ENCODE data around the gene NPLOC4.
A peak's percentile ranks its signal among the peaks of the same experiment; 100 is the strongest.

Gene NPLOC4

GRCh38 chr17:81666342-81667191, 29.7 kb upstream of the NPLOC4 start, which contains the start of the genes CCDC137 and OXLD1:
Gene CCDC137, plus strand, starts transcription at chr17:81666737. Its CDS starts 30 bp downstream, at chr17:81666767.
Gene OXLD1, minus strand, starts transcription at chr17:81666605. Its CDS starts 28 bp downstream, at chr17:81666577.
- TF ChIP-seq TAF1 (IDR thresholded peaks at IDR 0.05; ENCODE audit: borderline replicate concordance, insufficient read depth, low read length) (peak; percentile 98), POLR2AphosphoS5 (IDR thresholded peaks at IDR 0.05; ENCODE audit: low read depth, low read length) (peak; percentile 82; the same call in 1 of the 2 replicates), SIN3A (IDR thresholded peaks at IDR 0.05; ENCODE audit: borderline replicate concordance, insufficient read depth, low read length) (no peak; the same call in 1 of the 2 replicates), FOXP2 (optimal IDR thresholded peaks at IDR 0.05; ENCODE audit: borderline replicate concordance, extremely low read depth, extremely low read length, insufficient read depth) (peak; percentile 96)
- TF ChIP-seq, protein P1, sequence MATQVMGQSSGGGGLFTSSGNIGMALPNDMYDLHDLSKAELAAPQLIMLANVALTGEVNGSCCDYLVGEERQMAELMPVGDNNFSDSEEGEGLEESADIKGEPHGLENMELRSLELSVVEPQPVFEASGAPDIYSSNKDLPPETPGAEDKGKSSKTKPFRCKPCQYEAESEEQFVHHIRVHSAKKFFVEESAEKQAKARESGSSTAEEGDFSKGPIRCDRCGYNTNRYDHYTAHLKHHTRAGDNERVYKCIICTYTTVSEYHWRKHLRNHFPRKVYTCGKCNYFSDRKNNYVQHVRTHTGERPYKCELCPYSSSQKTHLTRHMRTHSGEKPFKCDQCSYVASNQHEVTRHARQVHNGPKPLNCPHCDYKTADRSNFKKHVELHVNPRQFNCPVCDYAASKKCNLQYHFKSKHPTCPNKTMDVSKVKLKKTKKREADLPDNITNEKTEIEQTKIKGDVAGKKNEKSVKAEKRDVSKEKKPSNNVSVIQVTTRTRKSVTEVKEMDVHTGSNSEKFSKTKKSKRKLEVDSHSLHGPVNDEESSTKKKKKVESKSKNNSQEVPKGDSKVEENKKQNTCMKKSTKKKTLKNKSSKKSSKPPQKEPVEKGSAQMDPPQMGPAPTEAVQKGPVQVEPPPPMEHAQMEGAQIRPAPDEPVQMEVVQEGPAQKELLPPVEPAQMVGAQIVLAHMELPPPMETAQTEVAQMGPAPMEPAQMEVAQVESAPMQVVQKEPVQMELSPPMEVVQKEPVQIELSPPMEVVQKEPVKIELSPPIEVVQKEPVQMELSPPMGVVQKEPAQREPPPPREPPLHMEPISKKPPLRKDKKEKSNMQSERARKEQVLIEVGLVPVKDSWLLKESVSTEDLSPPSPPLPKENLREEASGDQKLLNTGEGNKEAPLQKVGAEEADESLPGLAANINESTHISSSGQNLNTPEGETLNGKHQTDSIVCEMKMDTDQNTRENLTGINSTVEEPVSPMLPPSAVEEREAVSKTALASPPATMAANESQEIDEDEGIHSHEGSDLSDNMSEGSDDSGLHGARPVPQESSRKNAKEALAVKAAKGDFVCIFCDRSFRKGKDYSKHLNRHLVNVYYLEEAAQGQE (IDR thresholded peaks at IDR 0.05; ENCODE audit: insufficient read depth in 1 of 2, low read depth in 2 of 2, low read length in 2 of 2), result peak in 1 of 2 experiments; percentile 42; a peak in 1 of 4 replicates

DNA sequence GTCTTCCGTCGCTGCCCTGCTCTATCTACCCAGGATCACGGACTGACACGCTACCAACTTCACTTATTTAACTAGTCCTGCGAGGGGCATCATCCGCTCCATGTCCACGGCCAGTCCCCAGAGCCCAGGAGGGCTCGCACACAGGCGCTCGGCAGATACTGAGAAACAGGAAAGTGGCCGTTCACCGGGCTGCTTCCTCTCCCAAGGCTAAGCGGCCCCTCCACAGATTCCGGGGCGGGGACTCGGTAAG, 29.1 kb upstream of the NPLOC4 start:
- TF ChIP-seq TAF1 (IDR thresholded peaks at IDR 0.05; ENCODE audit: borderline replicate concordance, insufficient read depth, low read length) (no peak), FOXP2 (optimal IDR thresholded peaks at IDR 0.05; ENCODE audit: borderline replicate concordance, extremely low read depth, extremely low read length, insufficient read depth) (no peak), POLR2AphosphoS5 (IDR thresholded peaks at IDR 0.05; ENCODE audit: low read depth, low read length) (no peak), SIN3A (IDR thresholded peaks at IDR 0.05; ENCODE audit: borderline replicate concordance, insufficient read depth, low read length) (no peak)
- TF ChIP-seq, protein P1 (IDR thresholded peaks at IDR 0.05; ENCODE audit: insufficient read depth in 1 of 2, low read depth in 2 of 2, low read length in 2 of 2), result no peak

DNA sequence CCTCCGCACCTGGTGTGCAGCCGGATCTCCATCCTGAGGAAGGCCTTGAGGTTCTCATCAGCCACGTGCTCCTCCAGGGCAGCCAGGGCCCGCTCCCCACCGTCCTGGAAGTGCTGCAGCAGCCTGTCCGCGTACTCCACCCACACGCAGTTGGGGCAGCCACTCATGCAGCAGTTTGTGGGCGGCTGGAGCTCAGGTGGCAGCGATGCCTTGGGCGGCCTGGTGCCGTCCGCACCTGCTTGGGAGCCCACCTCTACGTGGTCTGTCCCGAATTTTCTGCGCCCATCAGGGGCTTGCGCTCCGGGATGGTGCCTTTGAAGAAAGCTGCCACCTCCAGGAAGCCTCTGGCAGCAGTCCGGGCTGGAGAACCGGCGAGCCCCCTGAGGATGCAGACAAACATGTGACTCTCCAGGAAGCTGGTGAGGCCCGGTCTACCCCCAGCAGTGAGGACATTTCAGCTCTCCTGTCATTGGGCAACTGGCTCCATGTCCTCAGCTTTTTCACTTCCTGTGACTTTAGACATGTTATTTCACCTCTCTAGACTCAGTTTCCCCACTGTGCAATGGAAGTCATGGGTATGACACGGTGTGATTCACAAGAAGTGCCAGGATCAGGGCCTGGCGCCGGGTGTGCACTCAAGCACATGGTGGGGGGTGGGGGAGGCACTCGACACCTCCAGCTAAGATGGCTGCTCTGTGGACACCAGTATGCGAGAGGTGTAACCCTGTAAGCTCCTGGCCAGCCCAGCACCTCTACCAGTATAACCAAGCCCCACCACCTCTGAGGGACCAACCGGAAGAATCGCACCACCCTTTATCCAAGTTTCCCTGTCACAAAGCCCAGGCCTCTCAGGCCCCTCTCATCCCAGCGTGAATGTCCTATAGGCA, 28.5 kb upstream of the NPLOC4 start:
- 0 out of 2 replicates have a peak, but pooled peaks have one; percentile 34 for TF ChIP-seq POLR2AphosphoS5 (IDR thresholded peaks at IDR 0.05; ENCODE audit: low read depth, low read length)
- TF ChIP-seq, protein P1 (IDR thresholded peaks at IDR 0.05; ENCODE audit: insufficient read depth in 1 of 2, low read depth in 2 of 2, low read length in 2 of 2), result no peak
- TF ChIP-seq TAF1 (IDR thresholded peaks at IDR 0.05; ENCODE audit: borderline replicate concordance, insufficient read depth, low read length), result peak; percentile 69; the same call in 1 of the 2 replicates

DNA sequence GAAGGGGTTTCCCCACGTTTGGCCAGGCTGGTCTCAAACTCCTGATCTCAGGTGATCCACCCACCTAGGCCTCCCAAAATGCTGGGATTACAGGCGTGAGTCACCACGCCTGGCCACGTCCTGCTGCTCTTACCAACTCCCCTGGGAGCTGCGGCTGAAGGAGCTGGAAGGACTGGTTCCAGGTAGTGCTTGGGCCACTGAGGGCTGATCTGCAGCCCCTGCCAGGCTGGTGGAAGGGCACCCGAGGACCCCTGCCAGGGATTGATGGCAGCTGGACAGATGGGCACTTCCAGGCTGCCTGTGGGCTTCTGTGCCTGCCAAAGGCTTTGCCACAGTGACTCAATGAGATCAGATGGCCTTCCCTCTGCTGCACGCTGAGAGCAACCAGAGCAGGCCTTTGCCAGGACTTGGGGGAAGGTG, 27.1 kb upstream of the NPLOC4 start:
- no peak for TF ChIP-seq POLR2AphosphoS5 (IDR thresholded peaks at IDR 0.05; ENCODE audit: low read depth, low read length)
- TF ChIP-seq TAF1 (IDR thresholded peaks at IDR 0.05; ENCODE audit: borderline replicate concordance, insufficient read depth, low read length), result no peak
- no peak for TF ChIP-seq SIN3A (IDR thresholded peaks at IDR 0.05; ENCODE audit: borderline replicate concordance, insufficient read depth, low read length)
- TF ChIP-seq, protein P1 (IDR thresholded peaks at IDR 0.05; ENCODE audit: insufficient read depth in 1 of 2, low read depth in 2 of 2, low read length in 2 of 2), result no peak
- no peak for TF ChIP-seq FOXP2 (optimal IDR thresholded peaks at IDR 0.05; ENCODE audit: borderline replicate concordance, extremely low read depth, extremely low read length, insufficient read depth)
